Measurements from ENCODE around the gene OR51B5. TPM values are rescaled to one million over a fixed set of nuclear protein-coding genes. Genes with fewer than 3 reads are reported as not detected.

Gene OR51B5
- polyA plus RNA-seq, 3 donors: not detected

DNA sequence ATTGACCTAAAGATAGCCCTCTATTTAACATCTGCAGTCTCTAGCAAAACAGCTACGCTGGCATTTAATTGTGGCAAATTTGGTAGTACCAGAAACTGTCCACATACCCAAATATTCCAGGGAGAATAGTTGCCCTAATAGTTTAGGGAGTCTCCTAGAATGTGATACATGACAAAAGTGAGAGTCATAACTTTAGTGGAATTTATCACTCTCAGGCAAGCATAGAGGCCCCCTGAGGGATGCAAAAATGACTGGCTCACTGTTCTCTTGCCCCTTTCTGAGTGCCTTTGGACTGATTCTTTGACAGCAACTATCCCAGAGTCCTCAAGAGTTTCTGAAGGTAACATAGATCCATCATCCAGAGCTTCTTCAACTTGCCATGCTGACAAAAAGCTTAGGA, 39.3 kb downstream of the OR51B5 start:
- no peak for DNase-seq
- Histone ChIP-seq H3K27me3 (ENCODE audit: control insufficient read depth in 2 of 2, insufficient read depth in 2 of 2, low read length in 2 of 2) (no peaks in the 10 kb centered on the region), H3K9me3 (replicated peaks in 1 of 2; ENCODE audit: control insufficient read depth in 1 of 2, insufficient read depth in 1 of 2, low read length in 2 of 2) (no peaks in the 10 kb centered on the region), H3K4me2 (replicated peaks; ENCODE audit: extremely low read depth, low read length, poor library complexity, severe bottlenecking) (no peak overlapping the region), H2AFZ (ENCODE audit: insufficient read depth, low read depth, low read length, poor library complexity, severe bottlenecking) (no peak overlapping the region), H3K79me2 (ENCODE audit: insufficient read depth, low read length) (no peaks in the 10 kb centered on the region), H3K9ac (ENCODE audit: insufficient read depth, low read length, poor library complexity, severe bottlenecking) (no peak overlapping the region), H3K4me1 (ENCODE audit: control insufficient read depth in 1 of 2, insufficient read depth in 2 of 2, low read length in 2 of 2) (no peaks in the 10 kb centered on the region), H3K36me3 (replicated peaks in 1 of 2; ENCODE audit: control insufficient read depth in 1 of 2, insufficient read depth in 2 of 2, low read length in 2 of 2) (no peaks in the 10 kb centered on the region), H3K27ac (ENCODE audit: low read depth in 1 of 2, low read length in 2 of 2) (no peak overlapping the region), H3K4me3 (replicated peaks in 1 of 3; ENCODE audit: low read depth in 2 of 3, low read length in 3 of 3) (no peak overlapping the region), H4K20me1 (ENCODE audit: insufficient read depth, low read length) (no peaks in the 10 kb centered on the region)
- Mint-ChIP-seq H3K27me3 (ENCODE audit: low read depth in 3 of 3) (peaks cover 0 to 4% (median 0%) of the 10 kb centered on the region in 3 donors), H3K36me3 (no peaks in the 10 kb centered on the region), H3K27ac (no peak overlapping the region), H3K4me3 (no peak overlapping the region), H3K9me3 (peaks cover 0 to 6% (median 3%) of the 10 kb centered on the region in 7 donors), H3K4me1 (no peaks in the 10 kb centered on the region)
- TF ChIP-seq, protein P1, sequence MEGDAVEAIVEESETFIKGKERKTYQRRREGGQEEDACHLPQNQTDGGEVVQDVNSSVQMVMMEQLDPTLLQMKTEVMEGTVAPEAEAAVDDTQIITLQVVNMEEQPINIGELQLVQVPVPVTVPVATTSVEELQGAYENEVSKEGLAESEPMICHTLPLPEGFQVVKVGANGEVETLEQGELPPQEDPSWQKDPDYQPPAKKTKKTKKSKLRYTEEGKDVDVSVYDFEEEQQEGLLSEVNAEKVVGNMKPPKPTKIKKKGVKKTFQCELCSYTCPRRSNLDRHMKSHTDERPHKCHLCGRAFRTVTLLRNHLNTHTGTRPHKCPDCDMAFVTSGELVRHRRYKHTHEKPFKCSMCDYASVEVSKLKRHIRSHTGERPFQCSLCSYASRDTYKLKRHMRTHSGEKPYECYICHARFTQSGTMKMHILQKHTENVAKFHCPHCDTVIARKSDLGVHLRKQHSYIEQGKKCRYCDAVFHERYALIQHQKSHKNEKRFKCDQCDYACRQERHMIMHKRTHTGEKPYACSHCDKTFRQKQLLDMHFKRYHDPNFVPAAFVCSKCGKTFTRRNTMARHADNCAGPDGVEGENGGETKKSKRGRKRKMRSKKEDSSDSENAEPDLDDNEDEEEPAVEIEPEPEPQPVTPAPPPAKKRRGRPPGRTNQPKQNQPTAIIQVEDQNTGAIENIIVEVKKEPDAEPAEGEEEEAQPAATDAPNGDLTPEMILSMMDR (IDR thresholded peaks at IDR 0.05): no peak
- WGBS (ENCODE audit: insufficient coverage): no CpG with 5 or more reads among the region's 1 CpG
- intact Hi-C loops (cut with micrococcal nuclease): no loop called here

- no CpG with 5 or more reads among the region's 5 CpGs for WGBS (ENCODE audit: insufficient coverage)
- intact Hi-C loops (cut with micrococcal nuclease): no loop called here
These were observed 39.7 kb downstream of the OR51B5 start for GRCh38 chr11:5303626-5304025.

More at GRCh38 chr11:5303626-5304025, 39.7 kb downstream of the OR51B5 start:
- DNase-seq: no peak
- H3K36me3 ChIP-seq (replicated peaks in 1 of 2; ENCODE audit: control insufficient read depth in 1 of 2, insufficient read depth in 2 of 2, low read length in 2 of 2): no peaks in the 10 kb centered on the region
- no peaks in the 10 kb centered on the region for H3K4me1 ChIP-seq (ENCODE audit: control insufficient read depth in 1 of 2, insufficient read depth in 2 of 2, low read length in 2 of 2)
- H3K27me3 ChIP-seq (ENCODE audit: control insufficient read depth in 2 of 2, insufficient read depth in 2 of 2, low read length in 2 of 2): no peaks in the 10 kb centered on the region
- Mint-ChIP-seq H3K4me1 (no peaks in the 10 kb centered on the region), H3K9me3 (peaks cover 0 to 6% (median 3%) of the 10 kb centered on the region in 7 donors), H3K36me3 (no peaks in the 10 kb centered on the region), H3K27me3 (ENCODE audit: low read depth in 3 of 3) (peaks cover 0 to 4% (median 0%) of the 10 kb centered on the region in 3 donors), H3K27ac (no peak overlapping the region), H3K4me3 (no peak overlapping the region)
- no peaks in the 10 kb centered on the region for H4K20me1 ChIP-seq (ENCODE audit: insufficient read depth, low read length)
- TF ChIP-seq, protein P1 (IDR thresholded peaks at IDR 0.05): no peak
- no peaks in the 10 kb centered on the region for H3K79me2 ChIP-seq (ENCODE audit: insufficient read depth, low read length)
- H3K27ac ChIP-seq (ENCODE audit: low read depth in 1 of 2, low read length in 2 of 2): no peak overlapping the region
- no peak overlapping the region for H3K4me2 ChIP-seq (replicated peaks; ENCODE audit: extremely low read depth, low read length, poor library complexity, severe bottlenecking)
- H2AFZ ChIP-seq (ENCODE audit: insufficient read depth, low read depth, low read length, poor library complexity, severe bottlenecking): no peak overlapping the region
- no peak overlapping the region for H3K9ac ChIP-seq (ENCODE audit: insufficient read depth, low read length, poor library complexity, severe bottlenecking)
- H3K4me3 ChIP-seq (replicated peaks in 1 of 3; ENCODE audit: low read depth in 2 of 3, low read length in 3 of 3): no peak overlapping the region
- H3K9me3 ChIP-seq (replicated peaks in 1 of 2; ENCODE audit: control insufficient read depth in 1 of 2, insufficient read depth in 1 of 2, low read length in 2 of 2): no peaks in the 10 kb centered on the region

Measured in CD14-positive monocyte (primary cell).